Astrocyte (in vitro differentiated cells and primary cell): Measurements from ENCODE around the gene BBX. TPM values are rescaled to one million over a fixed set of nuclear protein-coding genes. Genes with fewer than 3 reads are reported as not detected.

Source experiments
- DNase-seq: peaks from one replicate; pipeline ENCODE4 v3.0.0-alpha.2; 2010; ENCODE audit warnings: low read depth
- FAIRE-seq: peaks from 2 replicates; lab custom pipeline; 2011; peaks lifted over from hg19 to GRCh38; lab: Jason Lieb, UNC
- H2AFZ ChIP-seq: 2 replicates; pipeline ENCODE4 v1.6.0; 2012; ENCODE audit warnings: low read depth, low read length, inconsistent platforms
- H3K27ac ChIP-seq: 2 replicates; pipeline ENCODE4 v1.5.1; 2011; ENCODE audit warnings: low read depth, low read length, inconsistent platforms
- H3K27me3 ChIP-seq: 2 replicates; pipeline ENCODE4 v1.6.0; 2011; ENCODE audit warnings: low read length, inconsistent platforms; ENCODE audit not compliant: insufficient read depth
- H3K36me3 ChIP-seq: 2 replicates; pipeline ENCODE4 v1.5.1; 2011; ENCODE audit warnings: low read length, inconsistent platforms; ENCODE audit not compliant: insufficient read depth
- H3K4me1 ChIP-seq: 2 replicates; pipeline ENCODE4 v1.5.1; 2011; ENCODE audit warnings: low read length, inconsistent platforms; ENCODE audit not compliant: insufficient read depth
- H3K4me2 ChIP-seq: 2 replicates; pipeline ENCODE4 v1.6.0; 2012; ENCODE audit warnings: low read length, inconsistent platforms
- H3K4me3 ChIP-seq: 2 replicates; pipeline ENCODE4 v1.5.1; 2011; ENCODE audit warnings: low read depth, mild to moderate bottlenecking, low read length, inconsistent platforms; ENCODE audit not compliant: insufficient read depth
- H3K79me2 ChIP-seq: 2 replicates; pipeline ENCODE4 v1.6.0; 2012; ENCODE audit warnings: mild to moderate bottlenecking, low read length, inconsistent platforms; ENCODE audit not compliant: insufficient read depth
- H3K9ac ChIP-seq: 2 replicates; pipeline ENCODE4 v1.6.0; 2012; ENCODE audit warnings: mild to moderate bottlenecking, low read length, inconsistent platforms
- H3K9me3 ChIP-seq: 2 replicates; pipeline ENCODE4 v1.5.1; 2012; ENCODE audit warnings: low read depth, mild to moderate bottlenecking, low read length, inconsistent platforms; ENCODE audit not compliant: insufficient read depth
- H4K20me1 ChIP-seq: 2 replicates; pipeline ENCODE4 v1.6.0; 2012; ENCODE audit warnings: low read length, inconsistent platforms; ENCODE audit not compliant: insufficient read depth
- H3K27ac Mint-ChIP-seq: one replicate; pipeline ENCODE4 v1.8.0; 2021; ENCODE audit warnings: mild to moderate bottlenecking, mixed read lengths; ENCODE audit not compliant: unreplicated experiment
- H3K27me3 Mint-ChIP-seq: one replicate; pipeline ENCODE4 v1.8.0; 2021; ENCODE audit warnings: low read depth, mixed read lengths; ENCODE audit not compliant: unreplicated experiment
- H3K36me3 Mint-ChIP-seq: one replicate; pipeline ENCODE4 v1.8.0; 2021; ENCODE audit warnings: low read depth, mixed read lengths; ENCODE audit not compliant: unreplicated experiment
- H3K4me1 Mint-ChIP-seq: one replicate; pipeline ENCODE4 v1.8.0; 2021; ENCODE audit warnings: low read depth, mixed read lengths; ENCODE audit not compliant: unreplicated experiment
- H3K4me3 Mint-ChIP-seq: one replicate; pipeline ENCODE4 v1.8.0; 2021; ENCODE audit warnings: mild to moderate bottlenecking, moderate library complexity, mixed read lengths; ENCODE audit not compliant: unreplicated experiment
- H3K9me3 Mint-ChIP-seq: one replicate; pipeline ENCODE4 v1.8.0; 2021; ENCODE audit warnings: mild to moderate bottlenecking, mixed read lengths; ENCODE audit not compliant: unreplicated experiment
- EZH2 ChIP-seq: IDR thresholded peaks from 2 replicates; pipeline ENCODE4 v1.6.1; 2012; ENCODE audit warnings: mild to moderate bottlenecking, low read length, inconsistent platforms; ENCODE audit not compliant: insufficient read depth
- total RNA-seq: library from RNA; stranded (reverse); gene quantifications from 2 replicates; pipeline ENCODE4 v1.2.1, GENCODE V29; 2021
- TF ChIP-seq, protein P1 (sequence below): IDR thresholded peaks from 2 replicates; pipeline ENCODE4 v1.5.1; 2011; ENCODE audit warnings: low read depth, mild to moderate bottlenecking, inconsistent platforms, low read length, moderate library complexity; ENCODE audit not compliant: insufficient read depth

Gene BBX
- total RNA-seq, 1 donor from 2014 or later = 91.6 TPM

DNA sequence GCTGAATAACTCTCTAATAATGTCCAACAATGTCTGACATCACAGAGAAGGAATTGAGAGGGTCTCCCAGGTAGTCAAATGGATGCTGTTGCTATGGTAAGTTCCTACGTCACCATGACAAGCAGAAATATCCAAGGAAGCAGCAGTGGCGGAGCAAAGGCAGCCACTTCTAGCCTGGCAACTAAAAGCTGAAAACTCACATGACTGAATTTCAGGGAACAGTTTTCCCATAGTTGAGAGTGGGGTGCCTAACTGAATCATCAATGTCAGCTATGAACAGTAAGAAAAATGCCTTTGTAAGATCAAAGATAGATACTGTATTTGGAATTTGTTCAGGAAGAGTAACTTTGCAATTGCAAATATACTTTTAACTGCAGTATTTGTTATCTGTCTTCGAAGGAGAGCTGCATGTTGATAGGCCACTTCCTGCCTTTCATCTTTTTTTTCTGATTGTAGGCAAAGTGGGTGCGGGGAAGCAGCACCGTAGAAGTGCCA is 161.7 kb downstream of the BBX start:
- H3K36me3 ChIP-seq = no peaks in the 10 kb centered on the region
- no peak overlapping the region for H2AFZ ChIP-seq
- no peaks in the 10 kb centered on the region for H3K36me3 Mint-ChIP-seq
- no peak overlapping the region for H3K9ac ChIP-seq
- H3K4me3 Mint-ChIP-seq = no peak overlapping the region
- peak; percentile 61 for DNase-seq
- peaks cover 45% of the 10 kb centered on the region for H3K4me1 Mint-ChIP-seq
- no peak overlapping the region for H3K27ac ChIP-seq
- peaks cover 9% of the 10 kb centered on the region for H3K9me3 Mint-ChIP-seq
- no peak for FAIRE-seq
- peak overlapping the region; percentile 75 for H3K27ac Mint-ChIP-seq
- TF ChIP-seq, protein P1, sequence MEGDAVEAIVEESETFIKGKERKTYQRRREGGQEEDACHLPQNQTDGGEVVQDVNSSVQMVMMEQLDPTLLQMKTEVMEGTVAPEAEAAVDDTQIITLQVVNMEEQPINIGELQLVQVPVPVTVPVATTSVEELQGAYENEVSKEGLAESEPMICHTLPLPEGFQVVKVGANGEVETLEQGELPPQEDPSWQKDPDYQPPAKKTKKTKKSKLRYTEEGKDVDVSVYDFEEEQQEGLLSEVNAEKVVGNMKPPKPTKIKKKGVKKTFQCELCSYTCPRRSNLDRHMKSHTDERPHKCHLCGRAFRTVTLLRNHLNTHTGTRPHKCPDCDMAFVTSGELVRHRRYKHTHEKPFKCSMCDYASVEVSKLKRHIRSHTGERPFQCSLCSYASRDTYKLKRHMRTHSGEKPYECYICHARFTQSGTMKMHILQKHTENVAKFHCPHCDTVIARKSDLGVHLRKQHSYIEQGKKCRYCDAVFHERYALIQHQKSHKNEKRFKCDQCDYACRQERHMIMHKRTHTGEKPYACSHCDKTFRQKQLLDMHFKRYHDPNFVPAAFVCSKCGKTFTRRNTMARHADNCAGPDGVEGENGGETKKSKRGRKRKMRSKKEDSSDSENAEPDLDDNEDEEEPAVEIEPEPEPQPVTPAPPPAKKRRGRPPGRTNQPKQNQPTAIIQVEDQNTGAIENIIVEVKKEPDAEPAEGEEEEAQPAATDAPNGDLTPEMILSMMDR = no peak
- no peak for TF ChIP-seq EZH2
- H4K20me1 ChIP-seq = peaks cover 11% of the 10 kb centered on the region
- H3K27me3 Mint-ChIP-seq = no peaks in the 10 kb centered on the region
- no peaks in the 10 kb centered on the region for H3K27me3 ChIP-seq
- H3K9me3 ChIP-seq = no peaks in the 10 kb centered on the region
- H3K79me2 ChIP-seq = no peaks in the 10 kb centered on the region
- no peak overlapping the region for H3K4me3 ChIP-seq
- H3K4me2 ChIP-seq = no peak overlapping the region
- H3K4me1 ChIP-seq = no peaks in the 10 kb centered on the region

DNA sequence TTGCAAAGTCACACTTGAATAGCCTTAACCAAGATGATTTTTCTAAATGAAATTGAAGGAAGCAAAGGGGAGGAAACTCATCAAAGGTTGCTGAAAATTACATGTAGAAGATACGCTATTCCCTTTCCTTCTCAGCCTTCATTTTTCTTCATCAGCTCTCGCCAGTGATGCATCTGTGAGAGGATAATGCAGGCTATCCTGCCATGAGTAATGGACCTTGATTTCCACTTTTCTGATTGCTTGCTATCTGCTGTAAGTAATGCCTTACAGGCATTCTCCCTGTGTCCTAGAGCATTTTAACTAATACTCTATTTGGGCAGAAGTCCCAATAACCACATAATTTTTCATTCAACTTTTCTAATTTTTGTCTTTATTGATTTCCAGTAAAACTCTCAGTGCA is 162.6 kb downstream of the BBX start:
- no peaks in the 10 kb centered on the region for H3K36me3 ChIP-seq
- TF ChIP-seq, protein P1 = no peak
- TF ChIP-seq EZH2 = no peak
- H3K27me3 ChIP-seq = no peaks in the 10 kb centered on the region
- no peak overlapping the region for H3K4me3 ChIP-seq
- H3K9ac ChIP-seq = no peak overlapping the region
- no peak overlapping the region for H3K4me3 Mint-ChIP-seq
- DNase-seq (no peak), FAIRE-seq (peak; percentile 17)
- H3K4me1 ChIP-seq = no peaks in the 10 kb centered on the region
- H2AFZ ChIP-seq = no peak overlapping the region
- H3K9me3 ChIP-seq = no peaks in the 10 kb centered on the region
- H3K4me1 Mint-ChIP-seq = peaks cover 36% of the 10 kb centered on the region
- no peaks in the 10 kb centered on the region for H3K79me2 ChIP-seq
- H4K20me1 ChIP-seq = peaks cover 14% of the 10 kb centered on the region
- peaks cover 9% of the 10 kb centered on the region for H3K9me3 Mint-ChIP-seq
- no peaks in the 10 kb centered on the region for H3K36me3 Mint-ChIP-seq
- H3K27ac Mint-ChIP-seq = peak overlapping the region; percentile 75
- no peak overlapping the region for H3K4me2 ChIP-seq
- H3K27ac ChIP-seq = no peak overlapping the region
- no peaks in the 10 kb centered on the region for H3K27me3 Mint-ChIP-seq

DNA sequence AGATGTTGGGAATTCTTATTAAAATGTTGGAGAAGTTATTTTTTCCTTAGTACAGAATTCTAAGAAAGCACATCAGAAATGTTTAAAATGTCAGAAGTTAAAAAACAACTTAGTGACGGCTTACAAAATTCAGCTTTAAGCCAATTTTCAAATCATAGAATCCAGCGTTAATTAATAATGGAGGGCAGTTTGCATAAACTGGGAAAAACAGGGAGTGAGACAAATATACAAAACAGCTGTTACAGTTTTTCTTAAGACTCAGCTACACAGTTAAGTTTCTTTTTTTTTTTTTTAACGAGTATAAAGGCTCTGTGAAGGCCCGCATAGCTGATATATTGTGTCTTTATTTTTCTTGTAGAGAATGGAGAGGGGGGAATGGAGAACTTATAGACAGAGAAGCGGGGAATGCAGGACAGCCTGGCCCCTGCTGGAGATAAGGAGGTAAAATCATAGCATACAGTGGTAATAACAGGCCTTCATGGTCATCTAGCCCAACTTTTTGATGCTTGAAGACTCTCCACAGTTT is 164.4 kb downstream of the BBX start:
- no peaks in the 10 kb centered on the region for H3K4me1 ChIP-seq
- TF ChIP-seq, protein P1 = no peak
- H4K20me1 ChIP-seq = peaks cover 14% of the 10 kb centered on the region
- FAIRE-seq = no peak
- no peak overlapping the region for H2AFZ ChIP-seq
- Mint-ChIP-seq H3K27me3 (no peaks in the 10 kb centered on the region), H3K9me3 (peaks cover 8% of the 10 kb centered on the region), H3K4me3 (no peak overlapping the region), H3K27ac (no peak overlapping the region), H3K4me1 (peaks cover 28% of the 10 kb centered on the region), H3K36me3 (no peaks in the 10 kb centered on the region)
- no peaks in the 10 kb centered on the region for H3K9me3 ChIP-seq
- H3K9ac ChIP-seq = no peak overlapping the region
- no peak overlapping the region for H3K4me3 ChIP-seq
- H3K79me2 ChIP-seq = no peaks in the 10 kb centered on the region
- H3K36me3 ChIP-seq = no peaks in the 10 kb centered on the region
- no peak overlapping the region for H3K4me2 ChIP-seq
- no peaks in the 10 kb centered on the region for H3K27me3 ChIP-seq
- DNase-seq = no peak
- no peak overlapping the region for H3K27ac ChIP-seq
